ENCODE measurements around the gene PPOX.

PPOX gene

DNA sequence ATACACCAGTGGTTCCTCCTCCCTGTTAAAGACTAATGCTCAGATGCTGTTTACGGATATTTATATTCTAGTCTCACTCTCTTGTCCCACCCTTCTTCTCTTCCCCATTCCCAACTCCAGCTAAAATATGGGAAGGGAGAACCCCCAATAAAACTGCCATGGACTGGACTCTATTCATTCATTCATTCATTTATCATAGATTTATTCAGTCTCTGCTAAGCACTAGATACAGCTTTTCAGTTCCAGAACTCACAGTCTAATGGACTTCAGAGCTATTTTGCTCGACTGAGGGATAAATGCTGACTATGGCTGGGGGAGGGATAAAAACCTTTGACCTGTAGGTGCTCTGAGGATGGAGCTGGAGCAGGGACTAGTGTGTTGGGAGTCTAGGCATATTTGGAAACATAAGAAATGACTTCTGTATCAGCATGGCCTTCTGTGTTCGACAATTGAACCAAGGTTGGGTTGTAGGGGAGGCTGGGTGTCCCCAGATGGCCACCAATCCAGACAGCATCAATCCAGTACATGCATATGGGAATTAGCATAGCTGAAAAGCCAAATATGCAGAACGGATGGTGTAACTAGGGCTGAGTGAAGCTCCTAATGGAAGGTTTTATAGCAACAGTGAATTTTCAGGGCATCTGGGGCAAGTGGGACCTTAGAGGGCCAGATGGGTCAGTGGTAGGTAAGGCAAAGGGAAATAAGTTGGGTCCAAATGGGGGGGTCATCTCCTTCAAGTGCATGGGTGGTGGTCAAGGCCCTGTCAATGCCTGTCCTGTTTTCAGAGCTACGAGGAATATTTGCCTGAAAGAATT is 53.1 kb downstream of the PPOX start:
- no peak overlapping the region for H3K27ac ChIP-seq (ENCODE audit: low read depth, low read length)
- no peaks in the 10 kb centered on the region for H3K9me2 ChIP-seq (replicated peaks; ENCODE audit: control insufficient read depth, low read length)
- H3K9me3 ChIP-seq (ENCODE audit: control insufficient read depth, insufficient read depth, low read length) = no peaks in the 10 kb centered on the region
- no peaks in the 10 kb centered on the region for H3K79me2 ChIP-seq (ENCODE audit: control insufficient read depth, low read length)
- TF ChIP-seq CTCF (IDR thresholded peaks at IDR 0.05; ENCODE audit: low read depth, low read length, poor library complexity, severe bottlenecking) (no peak), EZH2phosphoT487 (IDR thresholded peaks at IDR 0.05; ENCODE audit: borderline replicate concordance, low read length) (no peak)
- H3K4me2 ChIP-seq (ENCODE audit: low read length) = peak overlapping the region; percentile 42; the same call in 1 of the 2 replicates
- H3K4me3 ChIP-seq (ENCODE audit: low read length) = no peak overlapping the region
- peaks cover 3% of the 10 kb centered on the region for H3F3A ChIP-seq (ENCODE audit: control insufficient read depth, insufficient read depth)
- H3K4me1 ChIP-seq (ENCODE audit: control insufficient read depth, low read length) = peaks cover 28% of the 10 kb centered on the region
- H3K27me3 ChIP-seq (ENCODE audit: control insufficient read depth, low read length) = no peaks in the 10 kb centered on the region
- H4K20me1 ChIP-seq (ENCODE audit: control insufficient read depth, insufficient read depth, low read depth, low read length) = no peaks in the 10 kb centered on the region
- H3K36me3 ChIP-seq (ENCODE audit: control insufficient read depth, low read length) = peaks cover 3% of the 10 kb centered on the region

GRCh38 chr1:161220002-161220401 is 53.8 kb downstream of the PPOX start:
- TF ChIP-seq CTCF (IDR thresholded peaks at IDR 0.05; ENCODE audit: low read depth, low read length, poor library complexity, severe bottlenecking) (no peak), EZH2phosphoT487 (IDR thresholded peaks at IDR 0.05; ENCODE audit: borderline replicate concordance, low read length) (no peak)
- no peak overlapping the region for H3K4me2 ChIP-seq (ENCODE audit: low read length)
- H3K4me1 ChIP-seq (ENCODE audit: control insufficient read depth, low read length) = peaks cover 29% of the 10 kb centered on the region
- H3F3A ChIP-seq (ENCODE audit: control insufficient read depth, insufficient read depth) = peaks cover 3% of the 10 kb centered on the region
- H3K79me2 ChIP-seq (ENCODE audit: control insufficient read depth, low read length) = no peaks in the 10 kb centered on the region
- H3K9me2 ChIP-seq (replicated peaks; ENCODE audit: control insufficient read depth, low read length) = no peaks in the 10 kb centered on the region
- no peak overlapping the region for H3K4me3 ChIP-seq (ENCODE audit: low read length)
- no peaks in the 10 kb centered on the region for H3K27me3 ChIP-seq (ENCODE audit: control insufficient read depth, low read length)
- no peak overlapping the region for H3K27ac ChIP-seq (ENCODE audit: low read depth, low read length)
- H3K36me3 ChIP-seq (ENCODE audit: control insufficient read depth, low read length) = no peaks in the 10 kb centered on the region; the same call in 1 of the 2 replicates
- H4K20me1 ChIP-seq (ENCODE audit: control insufficient read depth, insufficient read depth, low read depth, low read length) = no peaks in the 10 kb centered on the region
- no peaks in the 10 kb centered on the region for H3K9me3 ChIP-seq (ENCODE audit: control insufficient read depth, insufficient read depth, low read length)

Measured in DOHH2 (cell line).